NCI-H128 (cell line): ENCODE results near the gene PZP.
"Not testable (repeated sequence)": the region's sequence is repeated elsewhere in the genome, so short reads cannot be mapped to it uniquely, and the experiment has no call there.

Source experiments
- DNase-seq: peaks from one replicate; lab custom pipeline; 2025; ENCODE audit not compliant: unreplicated experiment; lab: John Stamatoyannopoulos, UW

The PZP gene

GRCh38 chr12:9198012-9198411, 10.2 kb downstream of the PZP start:
- DNase-seq: no peak

- no peak for DNase-seq
Measured at GRCh38 chr12:9184276-9184675, 23.9 kb downstream of the PZP start.

GRCh38 chr12:9180810-9181209, 27.4 kb downstream of the PZP start:
- no peak for DNase-seq

GRCh38 chr12:9179781-9180180, 28.4 kb downstream of the PZP start:
- no peak for DNase-seq

GRCh38 chr12:9169979-9170634, 38.1 kb downstream of the PZP start:
- DNase-seq: no peak

- not testable (repeated sequence) for DNase-seq
Measured at GRCh38 chr12:9167345-9167744, 40.9 kb downstream of the PZP start.

GRCh38 chr12:9163392-9163791, 44.8 kb downstream of the PZP start:
- DNase-seq: no peak

GRCh38 chr12:9156119-9156518, 52.1 kb downstream of the PZP start:
- DNase-seq: no peak

GRCh38 chr12:9149372-9149771, 58.8 kb downstream of the PZP start:
- no peak for DNase-seq

- DNase-seq: no peak
Measured at GRCh38 chr12:9148926-9149325, 59.3 kb downstream of the PZP start.

- no peak for DNase-seq
Measured at GRCh38 chr12:9147461-9147860, 60.7 kb downstream of the PZP start.

- no peak for DNase-seq
Measured at GRCh38 chr12:9144730-9145106, 63.5 kb downstream of the PZP start.

- DNase-seq: no peak
Measured at GRCh38 chr12:9143929-9144729, 64.1 kb downstream of the PZP start.

- no peak for DNase-seq
Measured at GRCh38 chr12:9143137-9143536, 65.1 kb downstream of the PZP start.

- DNase-seq: not testable (repeated sequence)
Measured at GRCh38 chr12:9139588-9140290, 68.5 kb downstream of the PZP start.

- no peak for DNase-seq
Measured at GRCh38 chr12:9135903-9136310, 72.3 kb downstream of the PZP start.

GRCh38 chr12:9134981-9135628, 73.1 kb downstream of the PZP start:
- no peak for DNase-seq

- no peak for DNase-seq
Measured at GRCh38 chr12:9133216-9133916, 74.8 kb downstream of the PZP start.

GRCh38 chr12:9132008-9132535, 76.1 kb downstream of the PZP start:
- no peak for DNase-seq

- DNase-seq: no peak
Measured at GRCh38 chr12:9130244-9130643, 78.0 kb downstream of the PZP start.
